Naive thymus-derived CD4-positive, alpha-beta T cell (primary cell): ENCODE data around the gene ITGA2. TPM values are rescaled to one million over a fixed set of nuclear protein-coding genes. Genes with fewer than 3 reads are reported as not detected.
"Not testable (repeated sequence)": the region's sequence is repeated elsewhere in the genome, so short reads cannot be mapped to it uniquely, and the experiment has no call there.

ENCODE experiments used
- ATAC-seq: fragments of 150-1000 bp; cut with Tn5 transposase; 2 replicates; pipeline ENCODE4 v1.10.0; 2021; ENCODE audit warnings: mild to moderate bottlenecking, moderate library complexity
- CTCF ChIA-PET: fragments of 350-600 bp; sonication (Branson Sonifier 250); formaldehyde crosslinking; loops from one replicate; lab custom pipeline; 2021; ENCODE audit warnings: antibody characterized with exemption; lab: Charles Lee
- POLR2A ChIA-PET: fragments of 350-600 bp; sonication (Branson Sonifier 250); formaldehyde crosslinking; loops from one replicate; lab custom pipeline; 2021; ENCODE audit warnings: antibody characterized with exemption, inconsistent platforms; lab: Charles Lee
- DNase-seq, 9 donors: peaks; one replicate each; pipeline versions ENCODE4 v3.0.0 to v3.0.0-alpha.2; 2020 to 2022; ENCODE audit warnings: mixed read lengths in 1 of 9
- H3K27ac ChIP-seq: one replicate; pipeline ENCODE4 v1.7.0; 2013; ENCODE audit warnings: mild to moderate bottlenecking, low read depth, low read length, moderate library complexity
- H3K27me3 ChIP-seq, 2 donors: one replicate each; pipeline ENCODE4 v1.7.0; 2013; ENCODE audit warnings: low read length in 2 of 2, mild to moderate bottlenecking in 2 of 2, moderate library complexity in 2 of 2; ENCODE audit not compliant: control insufficient read depth in 2 of 2, insufficient read depth in 2 of 2
- H3K36me3 ChIP-seq, 3 experiments: 1 replicate in 2 of 3; 2 replicates in 1 of 3; pipeline ENCODE4 v1.7.0; 2013; ENCODE audit warnings: low read length in 3 of 3, mild to moderate bottlenecking in 3 of 3, moderate library complexity in 1 of 3; ENCODE audit not compliant: insufficient read depth in 3 of 3, control insufficient read depth in 2 of 3
- H3K4me1 ChIP-seq, 2 donors: one replicate each; pipeline ENCODE4 v1.7.0; 2013; ENCODE audit warnings: low read length in 2 of 2, mild to moderate bottlenecking in 2 of 2, moderate library complexity in 1 of 2; ENCODE audit not compliant: control insufficient read depth in 2 of 2, insufficient read depth in 2 of 2
- H3K4me3 ChIP-seq: 2 replicates; pipeline ENCODE4 v1.7.0; 2013; ENCODE audit warnings: mild to moderate bottlenecking, low read length
- H3K9me3 ChIP-seq, 3 experiments: 1 replicate in 2 of 3; 2 replicates in 1 of 3; pipeline ENCODE4 v1.7.0; 2013; ENCODE audit warnings: low read length in 3 of 3; ENCODE audit not compliant: control insufficient read depth in 2 of 3
- H3K27ac Mint-ChIP-seq, 9 donors: one replicate each; pipeline ENCODE4 v1.8.0; 2020 to 2022; ENCODE audit warnings: mixed read lengths in 9 of 9, mild to moderate bottlenecking in 8 of 9, moderate library complexity in 5 of 9, inconsistent platforms in 2 of 9
- H3K27me3 Mint-ChIP-seq, 5 donors: one replicate each; pipeline ENCODE4 v1.8.0; 2021 to 2022; ENCODE audit warnings: mixed read lengths in 5 of 5, mild to moderate bottlenecking in 1 of 5
- H3K36me3 Mint-ChIP-seq, 5 donors: one replicate each; pipeline ENCODE4 v1.8.0; 2020 to 2022; ENCODE audit warnings: mixed read lengths in 5 of 5, mild to moderate bottlenecking in 3 of 5, inconsistent platforms in 1 of 5
- H3K4me1 Mint-ChIP-seq, 7 donors: one replicate each; pipeline ENCODE4 v1.8.0; 2020 to 2022; ENCODE audit warnings: mixed read lengths in 7 of 7, mild to moderate bottlenecking in 3 of 7, inconsistent platforms in 1 of 7
- H3K4me3 Mint-ChIP-seq, 10 donors: one replicate each; pipeline ENCODE4 v1.8.0; 2020 to 2022; ENCODE audit warnings: mild to moderate bottlenecking in 10 of 10, mixed read lengths in 10 of 10, moderate library complexity in 6 of 10, inconsistent platforms in 2 of 10
- H3K9me3 Mint-ChIP-seq, 11 donors: one replicate each; pipeline ENCODE4 v1.8.0; 2020 to 2022; ENCODE audit warnings: mixed read lengths in 11 of 11, mild to moderate bottlenecking in 4 of 11, inconsistent platforms in 1 of 11, moderate library complexity in 1 of 11
- intact Hi-C, 2 donors: fragments of 100-400 bp; cut with micrococcal nuclease; formaldehyde crosslinking; loops; one replicate each; pipeline ENCODE4 v1.15.1; 2023
- polyA plus RNA-seq, 2 donors: library from polyadenylated mRNA; unstranded; fragments of 300-500 nt; fragmentation: Illumina TruSeq; gene quantifications; one replicate each; pipeline ENCODE4 v1.2.3, GENCODE V29; 2021
- total RNA-seq, 6 experiments: library from RNA in 5 of 6; stranded (reverse) in 5 of 6; gene quantifications; 1 replicate in 5 of 6; 2 replicates in 1 of 6; pipeline ENCODE4 v1.2.3 and lab custom pipeline; 2021 to 2026

The ITGA2 gene
- total and polyA plus RNA-seq, 7 experiments from 2014 or later: 0.16 to 8.9 (median 0.43) TPM

GRCh38 chr5:52963636-52964035, 25.5 kb upstream of the ITGA2 start:
- Histone ChIP-seq H3K4me1 (no peaks in the 10 kb centered on the region), H3K27me3 (no peaks in the 10 kb centered on the region), H3K4me3 (no peak overlapping the region), H3K36me3 (no peaks in the 10 kb centered on the region), H3K9me3 (no peaks in the 10 kb centered on the region), H3K27ac (no peak overlapping the region)
- H3K4me1 Mint-ChIP-seq: no peaks in the 10 kb centered on the region
- ChIA-PET CTCF (interaction anchor here (1.1 kb wide), 1 partner anchor 17 kb away, joined by 5 read pairs; no protein-coding TSS in a partner anchor), POLR2A (no interaction called here)
- intact Hi-C loops: no loop called here
- peaks cover 0 to 11% (median 3%) of the 10 kb centered on the region in 11 donors for H3K9me3 Mint-ChIP-seq
- ATAC-seq (no peak), DNase-seq (no peak)
- peaks cover 0 to 49% (median 0%) of the 10 kb centered on the region in 5 donors for H3K27me3 Mint-ChIP-seq
- no peak overlapping the region for H3K4me3 Mint-ChIP-seq
- H3K36me3 Mint-ChIP-seq: peaks cover 0 to under 1% (median 0%) of the 10 kb centered on the region in 5 donors
- no peak overlapping the region for H3K27ac Mint-ChIP-seq

GRCh38 chr5:52964138-52964537, 25.0 kb upstream of the ITGA2 start:
- ChIA-PET CTCF (no interaction called here), POLR2A (no interaction called here)
- Histone ChIP-seq H3K4me3 (no peak overlapping the region), H3K36me3 (no peaks in the 10 kb centered on the region), H3K9me3 (no peaks in the 10 kb centered on the region), H3K27me3 (no peaks in the 10 kb centered on the region), H3K4me1 (no peaks in the 10 kb centered on the region), H3K27ac (no peak overlapping the region)
- Mint-ChIP-seq H3K27ac (no peak overlapping the region), H3K36me3 (peaks cover 0 to 5% (median 4%) of the 10 kb centered on the region in 5 donors), H3K4me3 (no peak overlapping the region), H3K4me1 (no peaks in the 10 kb centered on the region), H3K9me3 (peaks cover 0 to 16% (median 5%) of the 10 kb centered on the region in 11 donors), H3K27me3 (peaks cover 0 to 53% (median 0%) of the 10 kb centered on the region in 5 donors)
- DNase-seq (no peak), ATAC-seq (no peak)
- intact Hi-C loops: no loop called here

GRCh38 chr5:52976157-52976556, 13.0 kb upstream of the ITGA2 start:
- H3K27ac ChIP-seq, H3K27ac Mint-ChIP-seq, intact Hi-C loops, H3K27me3 ChIP-seq, H3K36me3 ChIP-seq, H3K4me1 ChIP-seq, H3K4me3 Mint-ChIP-seq, POLR2A ChIA-PET, ATAC-seq, CTCF ChIA-PET, H3K9me3 ChIP-seq, DNase-seq, H3K4me3 ChIP-seq, H3K4me1 Mint-ChIP-seq, H3K36me3 Mint-ChIP-seq: not testable (repeated sequence)
- Mint-ChIP-seq H3K27me3 (peaks cover 2 to 54% (median 13%) of the 10 kb centered on the region in 5 donors), H3K9me3 (peaks cover 0 to 48% (median 10%) of the 10 kb centered on the region in 11 donors)

- no peaks in the 10 kb centered on the region for H3K4me1 Mint-ChIP-seq
- ChIA-PET POLR2A (no interaction called here), CTCF (no interaction called here)
- H3K27ac ChIP-seq: no peak overlapping the region
- H3K9me3 Mint-ChIP-seq: peaks cover 0 to 42% (median 9%) of the 10 kb centered on the region in 11 donors
- no peaks in the 10 kb centered on the region for H3K36me3 ChIP-seq
- ATAC-seq (no peak), DNase-seq (no peak)
- intact Hi-C loops: no loop called here
- H3K27me3 Mint-ChIP-seq: peaks cover 6 to 47% (median 13%) of the 10 kb centered on the region in 5 donors
- no peak overlapping the region for H3K4me3 Mint-ChIP-seq
- no peaks in the 10 kb centered on the region for H3K9me3 ChIP-seq
- no peak overlapping the region for H3K27ac Mint-ChIP-seq
- H3K36me3 Mint-ChIP-seq: peaks cover 0 to 8% (median 0%) of the 10 kb centered on the region in 5 donors
- no peak overlapping the region for H3K4me3 ChIP-seq
- no peaks in the 10 kb centered on the region for H3K27me3 ChIP-seq
- H3K4me1 ChIP-seq: no peaks in the 10 kb centered on the region
Measured at GRCh38 chr5:52977264-52977897, 11.8 kb upstream of the ITGA2 start.

GRCh38 chr5:52981507-52981906, 7.6 kb upstream of the ITGA2 start:
- no peak overlapping the region for H3K27ac ChIP-seq

GRCh38 chr5:52983731-52984636, 5.2 kb upstream of the ITGA2 start:
- ChIA-PET POLR2A (no interaction called here), CTCF (no interaction called here)
- no peaks in the 10 kb centered on the region for H3K27me3 ChIP-seq
- Mint-ChIP-seq H3K4me1 (peaks cover 0 to 27% (median 5%) of the 10 kb centered on the region in 7 donors), H3K9me3 (peaks cover 0 to 6% (median 0%) of the 10 kb centered on the region in 11 donors), H3K27ac (no peak overlapping the region), H3K27me3 (peaks cover 5 to 41% (median 21%) of the 10 kb centered on the region in 5 donors), H3K4me3 (no peak overlapping the region), H3K36me3 (no peaks in the 10 kb centered on the region)
- no peaks in the 10 kb centered on the region for H3K9me3 ChIP-seq
- H3K4me3 ChIP-seq: no peak overlapping the region
- no peak for ATAC-seq
- no peak overlapping the region for H3K27ac ChIP-seq
- no peaks in the 10 kb centered on the region for H3K4me1 ChIP-seq
- no peak for DNase-seq
- intact Hi-C loops: no loop called here
- H3K36me3 ChIP-seq: no peaks in the 10 kb centered on the region

More at GRCh38 chr5:52981507-52981906, 7.6 kb upstream of the ITGA2 start:
- no peaks in the 10 kb centered on the region for H3K27me3 ChIP-seq
- H3K27ac Mint-ChIP-seq: no peak overlapping the region
- no peaks in the 10 kb centered on the region for H3K36me3 Mint-ChIP-seq
- H3K9me3 Mint-ChIP-seq: peaks cover 0 to 25% (median 5%) of the 10 kb centered on the region in 11 donors
- no peaks in the 10 kb centered on the region for H3K36me3 ChIP-seq
- ChIA-PET CTCF (no interaction called here), POLR2A (no interaction called here)
- no peaks in the 10 kb centered on the region for H3K9me3 ChIP-seq
- DNase-seq (no peak), ATAC-seq (no peak)
- H3K27me3 Mint-ChIP-seq: peaks cover 5 to 29% (median 14%) of the 10 kb centered on the region in 5 donors
- H3K4me3 Mint-ChIP-seq: no peak overlapping the region
- H3K4me1 ChIP-seq: no peaks in the 10 kb centered on the region
- peaks cover 0 to 10% (median 0%) of the 10 kb centered on the region in 7 donors for H3K4me1 Mint-ChIP-seq
- intact Hi-C loops: no loop called here
- no peak overlapping the region for H3K4me3 ChIP-seq
